ENCODE results near the gene UST.

The UST gene

DNA sequence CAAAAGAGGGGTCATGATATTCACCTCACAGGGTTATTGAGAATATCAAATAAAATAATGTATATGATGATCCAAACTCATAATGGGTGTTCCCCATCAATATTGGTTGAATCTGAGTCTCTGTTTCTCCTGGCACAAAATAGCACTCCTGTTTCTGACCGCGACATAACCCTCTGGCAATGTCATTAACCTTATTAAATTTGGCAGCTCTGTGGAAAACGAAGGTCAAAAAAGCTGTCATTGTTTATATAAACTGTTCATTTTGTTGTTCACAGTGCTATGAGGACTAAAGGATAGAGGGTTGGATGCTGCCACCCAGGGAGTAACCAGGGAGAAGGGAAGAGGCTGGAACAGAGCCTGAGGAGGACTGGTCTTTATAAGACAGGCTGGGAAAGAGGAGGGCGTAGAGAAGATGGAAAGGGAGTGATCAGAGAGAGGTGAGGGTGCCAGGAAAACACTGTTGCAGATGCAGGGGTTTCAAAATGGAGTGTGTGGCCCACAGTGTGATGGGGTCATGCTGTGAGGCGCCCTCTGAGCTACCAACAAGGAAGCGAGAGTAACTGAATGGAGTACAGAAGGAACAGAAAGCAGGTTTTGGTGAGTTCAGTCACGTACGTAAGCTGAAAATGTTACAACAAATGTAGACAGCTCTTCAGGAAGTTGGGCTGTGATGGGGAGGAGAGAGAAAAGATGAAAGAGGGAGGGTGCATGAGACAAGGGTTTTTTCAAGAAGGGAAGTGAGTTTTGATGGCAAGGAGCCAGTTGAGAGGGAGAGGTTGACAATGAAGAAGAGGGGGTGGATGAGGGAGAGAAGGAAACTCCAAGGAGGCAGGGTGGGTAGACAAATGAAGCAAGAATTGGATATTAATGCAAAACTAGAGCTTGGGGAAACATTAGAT is 319.1 kb downstream of the UST start:
- TF ChIP-seq, protein P1, sequence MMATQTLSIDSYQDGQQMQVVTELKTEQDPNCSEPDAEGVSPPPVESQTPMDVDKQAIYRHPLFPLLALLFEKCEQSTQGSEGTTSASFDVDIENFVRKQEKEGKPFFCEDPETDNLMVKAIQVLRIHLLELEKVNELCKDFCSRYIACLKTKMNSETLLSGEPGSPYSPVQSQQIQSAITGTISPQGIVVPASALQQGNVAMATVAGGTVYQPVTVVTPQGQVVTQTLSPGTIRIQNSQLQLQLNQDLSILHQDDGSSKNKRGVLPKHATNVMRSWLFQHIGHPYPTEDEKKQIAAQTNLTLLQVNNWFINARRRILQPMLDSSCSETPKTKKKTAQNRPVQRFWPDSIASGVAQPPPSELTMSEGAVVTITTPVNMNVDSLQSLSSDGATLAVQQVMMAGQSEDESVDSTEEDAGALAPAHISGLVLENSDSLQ (IDR thresholded peaks at IDR 0.05), result no peak
- no peak for TF ChIP-seq SUZ12 (IDR thresholded peaks at IDR 0.05)
- no peak for TF ChIP-seq ELF4 (IDR thresholded peaks at IDR 0.05)
- TF ChIP-seq NFRKB (IDR thresholded peaks at IDR 0.05), result no peak
- TF ChIP-seq L3MBTL2 (conservative IDR thresholded peaks at IDR 0.05), result no peak
- no peak for TF ChIP-seq ARNT (IDR thresholded peaks at IDR 0.05)
- no peak for TF ChIP-seq ZNF384 (IDR thresholded peaks at IDR 0.05)
- TF ChIP-seq LEF1 (IDR thresholded peaks at IDR 0.05; ENCODE audit: borderline replicate concordance), result no peak
- no peak for TF ChIP-seq SP1 (IDR thresholded peaks at IDR 0.05)
- no peak for TF ChIP-seq HDGF (IDR thresholded peaks at IDR 0.05; ENCODE audit: borderline replicate concordance)
- no peak for TF ChIP-seq FOXK2 (IDR thresholded peaks at IDR 0.05)
- no peak for TF ChIP-seq TARDBP (IDR thresholded peaks at IDR 0.05)
- no peak for TF ChIP-seq CTBP1 (IDR thresholded peaks at IDR 0.05; ENCODE audit: borderline replicate concordance)
- no peak for TF ChIP-seq BHLHE40 (IDR thresholded peaks at IDR 0.05; ENCODE audit: borderline replicate concordance)
- TF ChIP-seq FOXA1 (IDR thresholded peaks at IDR 0.05), result no peak
- no peak for TF ChIP-seq FOXM1 (IDR thresholded peaks at IDR 0.05; ENCODE audit: borderline replicate concordance)
- ChIA-PET CTCF (interaction anchor here (0.9 to 1.1 kb wide), 2 partner anchors 119 to 481 kb away, joined by 3 to 4 read pairs; no protein-coding TSS in a partner anchor), POLR2A (no interaction called here)
- DNase-seq (ENCODE audit: extremely low spot score), result no peak

DNA sequence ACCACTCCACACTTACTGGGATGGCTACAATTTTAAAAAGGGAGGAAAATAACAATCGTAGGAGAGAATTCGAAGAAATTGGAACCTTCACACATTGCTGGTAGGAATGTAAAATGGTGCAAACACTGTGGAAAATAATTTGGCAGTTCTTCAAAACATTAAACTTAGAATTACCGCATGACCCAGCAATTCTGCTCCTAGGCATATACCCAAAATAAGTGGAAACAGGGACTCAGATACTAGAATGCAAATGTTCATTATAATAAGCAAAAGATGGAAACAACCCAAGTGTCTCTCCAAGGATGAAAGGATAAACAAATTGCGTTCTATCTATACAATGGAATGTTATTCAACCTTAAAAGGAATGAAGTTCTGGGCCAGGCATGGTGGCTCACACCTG is 325.2 kb downstream of the UST start:
- no peak for DNase-seq (ENCODE audit: extremely low spot score)
- ChIA-PET CTCF (no interaction called here), POLR2A (no interaction called here)
- TF ChIP-seq ARNT (IDR thresholded peaks at IDR 0.05) (no peak), L3MBTL2 (conservative IDR thresholded peaks at IDR 0.05) (no peak), CTBP1 (IDR thresholded peaks at IDR 0.05; ENCODE audit: borderline replicate concordance) (no peak), FOXM1 (IDR thresholded peaks at IDR 0.05; ENCODE audit: borderline replicate concordance) (no peak), BHLHE40 (IDR thresholded peaks at IDR 0.05; ENCODE audit: borderline replicate concordance) (no peak), ELF4 (IDR thresholded peaks at IDR 0.05) (no peak), NFRKB (IDR thresholded peaks at IDR 0.05) (no peak), FOXK2 (IDR thresholded peaks at IDR 0.05) (no peak), HDGF (IDR thresholded peaks at IDR 0.05; ENCODE audit: borderline replicate concordance) (no peak), ZNF384 (IDR thresholded peaks at IDR 0.05) (no peak), FOXA1 (IDR thresholded peaks at IDR 0.05) (no peak), SP1 (IDR thresholded peaks at IDR 0.05) (no peak), TARDBP (IDR thresholded peaks at IDR 0.05) (no peak), LEF1 (IDR thresholded peaks at IDR 0.05; ENCODE audit: borderline replicate concordance) (no peak)
- TF ChIP-seq, protein P1 (IDR thresholded peaks at IDR 0.05), result no peak

DNA sequence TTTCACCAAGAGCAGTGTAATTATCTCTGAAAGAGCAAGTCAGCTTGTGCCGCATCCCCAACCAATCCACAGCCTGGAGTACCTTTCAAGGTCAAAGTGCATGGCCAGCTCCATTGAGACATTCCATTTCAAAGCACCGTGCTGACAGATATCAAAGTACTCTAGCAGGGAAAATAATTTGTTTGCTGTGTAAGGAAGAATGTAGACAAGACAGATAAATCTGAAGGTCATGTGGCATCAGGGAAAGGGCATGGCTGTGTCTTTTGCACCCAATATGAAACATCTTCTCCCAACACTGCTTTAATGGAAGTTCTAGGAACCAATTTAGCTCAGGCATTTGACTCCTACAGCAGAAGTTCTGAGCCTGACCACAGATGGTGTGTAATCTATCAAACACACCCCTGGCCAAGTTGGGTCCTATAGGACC is 328.0 kb downstream of the UST start:
- no peak for DNase-seq (ENCODE audit: extremely low spot score)
- no peak for TF ChIP-seq NFRKB (IDR thresholded peaks at IDR 0.05)
- TF ChIP-seq HDGF (IDR thresholded peaks at IDR 0.05; ENCODE audit: borderline replicate concordance), result no peak
- TF ChIP-seq FOXK2 (IDR thresholded peaks at IDR 0.05), result no peak
- no peak for TF ChIP-seq LEF1 (IDR thresholded peaks at IDR 0.05; ENCODE audit: borderline replicate concordance)
- no peak for TF ChIP-seq FOXM1 (IDR thresholded peaks at IDR 0.05; ENCODE audit: borderline replicate concordance)
- CTCF ChIA-PET, result interaction anchor here (0.7 to 1.9 kb wide), 3 partner anchors 11 to 196 kb away, joined by 3 to 4 read pairs (median 3); no protein-coding TSS in a partner anchor
- POLR2A ChIA-PET, result interaction anchor here (2.3 kb wide), 1 partner anchor 14 kb away, joined by 7 read pairs; no protein-coding TSS in a partner anchor

DNA sequence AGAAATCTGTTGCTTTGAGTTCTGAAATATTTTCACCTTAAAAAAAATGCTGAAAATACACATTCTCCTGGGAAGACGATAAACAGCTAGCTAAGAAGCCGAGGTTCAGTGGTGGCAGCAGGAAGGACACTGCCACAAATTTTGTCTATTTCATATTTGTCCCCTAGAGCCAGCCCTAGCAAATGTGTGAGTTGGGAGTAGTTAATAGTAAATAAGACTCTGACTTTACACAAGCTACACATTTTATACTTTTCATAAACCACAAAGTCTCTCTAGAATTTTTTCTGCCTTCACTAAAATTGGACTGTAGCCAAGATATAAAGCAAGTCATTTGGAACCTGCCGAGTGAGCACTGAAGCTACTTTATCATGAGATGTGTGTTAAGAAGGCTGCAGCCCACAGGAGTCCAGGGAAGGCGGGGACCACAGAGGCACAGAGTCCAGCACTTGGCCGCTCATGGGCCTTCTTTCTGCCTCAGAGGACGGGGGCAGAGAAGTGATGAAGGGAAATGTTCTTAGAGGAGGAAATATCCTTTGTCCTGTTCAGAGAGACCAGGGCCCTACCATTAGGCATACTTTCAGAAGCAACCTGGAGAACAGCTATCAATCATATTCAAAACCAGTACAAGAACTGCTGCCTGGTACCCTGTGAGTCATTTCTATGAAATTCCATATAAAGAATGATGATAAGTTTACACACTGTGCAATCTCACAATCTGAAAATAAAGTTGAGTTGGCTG is 329.0 kb downstream of the UST start:
- DNase-seq (ENCODE audit: extremely low spot score), result no peak
- ChIA-PET CTCF (interaction anchor here (0.6 to 1.9 kb wide), 3 partner anchors 12 to 356 kb away, joined by 3 to 4 read pairs (median 3); no protein-coding TSS in a partner anchor), POLR2A (interaction anchor here (2.3 kb wide), 1 partner anchor 15 kb away, joined by 7 read pairs; no protein-coding TSS in a partner anchor)
- TF ChIP-seq HDGF (IDR thresholded peaks at IDR 0.05; ENCODE audit: borderline replicate concordance), result no peak
- TF ChIP-seq, protein P1 (IDR thresholded peaks at IDR 0.05), result 0 out of 2 replicates have a peak, but pooled peaks have one; percentile 9

DNA sequence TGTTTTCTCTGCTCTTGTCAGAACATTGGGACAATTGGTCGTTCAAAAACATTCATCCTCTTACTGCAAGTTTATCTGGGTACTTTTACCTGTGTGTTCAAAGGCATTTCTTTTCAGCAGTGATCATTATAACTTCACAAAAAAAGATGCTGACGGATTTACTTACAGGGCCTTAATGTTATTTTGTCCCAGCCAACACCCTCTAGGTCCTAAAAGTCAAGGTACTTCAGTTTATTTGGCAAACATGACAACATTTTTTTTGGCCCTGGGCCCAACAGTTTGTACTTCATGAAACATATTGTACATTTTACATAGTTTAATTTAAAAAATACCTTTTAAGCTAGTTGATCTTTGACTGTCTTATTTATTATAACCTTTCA is 329.5 kb downstream of the UST start:
- TF ChIP-seq L3MBTL2 (conservative IDR thresholded peaks at IDR 0.05) (no peak), ZNF384 (IDR thresholded peaks at IDR 0.05) (no peak), LEF1 (IDR thresholded peaks at IDR 0.05; ENCODE audit: borderline replicate concordance) (no peak), SP1 (IDR thresholded peaks at IDR 0.05) (no peak), BHLHE40 (IDR thresholded peaks at IDR 0.05; ENCODE audit: borderline replicate concordance) (no peak), FOXM1 (IDR thresholded peaks at IDR 0.05; ENCODE audit: borderline replicate concordance) (no peak), FOXA1 (IDR thresholded peaks at IDR 0.05) (no peak), CTBP1 (IDR thresholded peaks at IDR 0.05; ENCODE audit: borderline replicate concordance) (no peak), NFRKB (IDR thresholded peaks at IDR 0.05) (no peak), ARNT (IDR thresholded peaks at IDR 0.05) (no peak), HDGF (IDR thresholded peaks at IDR 0.05; ENCODE audit: borderline replicate concordance) (no peak), ELF4 (IDR thresholded peaks at IDR 0.05) (no peak), TARDBP (IDR thresholded peaks at IDR 0.05) (no peak), SUZ12 (IDR thresholded peaks at IDR 0.05) (no peak)
- TF ChIP-seq, protein P1 (IDR thresholded peaks at IDR 0.05), result no peak
- no peak for DNase-seq (ENCODE audit: extremely low spot score)
- ChIA-PET POLR2A (interaction anchor here (2.3 kb wide), 1 partner anchor 16 kb away, joined by 7 read pairs; no protein-coding TSS in a partner anchor), CTCF (interaction anchor here (0.6 to 1.9 kb wide), 2 partner anchors 13 to 356 kb away, joined by 3 to 4 read pairs; no protein-coding TSS in a partner anchor)
